Fibroblast of skin of left quadriceps (primary cell): ENCODE data around the gene IGSF21.

Source experiments
- DNase-seq, 2 experiments: peaks; one replicate each; pipeline ENCODE4 v3.0.0-alpha.2; 2013; ENCODE audit warnings: low read depth in 2 of 2

The IGSF21 gene

DNA sequence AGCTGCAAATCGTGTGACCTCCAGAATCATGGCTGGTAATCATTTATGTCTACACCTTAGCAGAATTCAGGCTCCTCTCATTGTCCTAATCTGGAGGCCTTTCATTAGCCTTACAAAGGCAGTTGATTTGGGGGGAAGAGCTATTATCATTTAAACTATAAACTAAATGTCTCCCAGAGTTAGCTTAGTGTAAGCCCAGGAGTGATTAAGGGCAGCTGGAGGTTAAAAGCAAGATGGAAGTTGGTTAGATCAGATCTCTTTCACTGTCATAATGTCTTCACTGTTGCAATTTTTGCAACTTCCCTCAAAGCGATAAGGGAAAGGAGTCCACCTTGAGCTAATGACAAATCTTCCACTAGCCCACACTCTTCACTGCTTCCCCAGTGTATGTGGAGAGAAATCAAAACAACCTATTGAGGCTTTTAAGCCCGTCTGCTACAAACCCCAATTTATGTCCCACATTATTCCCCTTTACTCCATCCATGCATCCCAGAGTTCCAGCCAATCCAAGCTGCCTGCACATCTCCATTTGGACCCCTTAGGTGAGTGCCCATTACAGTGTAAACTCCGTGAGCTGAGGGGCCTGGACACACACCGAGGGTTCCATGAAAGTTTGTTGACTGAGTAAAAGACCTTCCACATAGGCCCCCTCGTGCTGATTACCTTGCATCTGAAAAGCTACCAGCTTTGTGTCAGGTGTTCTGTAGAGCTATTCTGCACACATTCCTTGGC is 311.7 kb downstream of the IGSF21 start:
- no peak for DNase-seq

DNA sequence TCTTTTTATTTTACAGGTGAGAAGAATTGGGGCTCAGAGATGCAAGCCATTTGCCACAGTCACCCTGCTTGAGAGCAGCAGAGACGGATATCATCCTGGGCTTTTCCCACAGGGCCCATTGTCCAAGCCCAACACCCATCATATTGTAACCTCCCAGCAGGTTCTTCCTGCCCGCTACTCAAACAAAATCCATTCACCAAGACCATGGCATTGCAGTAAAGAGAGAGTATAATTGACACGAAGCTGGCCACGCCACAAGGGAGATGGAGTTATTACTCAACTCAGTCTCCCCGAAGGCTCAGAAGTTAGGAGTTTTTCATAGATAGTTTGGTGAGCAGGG is 312.2 kb downstream of the IGSF21 start:
- no peak for DNase-seq

DNA sequence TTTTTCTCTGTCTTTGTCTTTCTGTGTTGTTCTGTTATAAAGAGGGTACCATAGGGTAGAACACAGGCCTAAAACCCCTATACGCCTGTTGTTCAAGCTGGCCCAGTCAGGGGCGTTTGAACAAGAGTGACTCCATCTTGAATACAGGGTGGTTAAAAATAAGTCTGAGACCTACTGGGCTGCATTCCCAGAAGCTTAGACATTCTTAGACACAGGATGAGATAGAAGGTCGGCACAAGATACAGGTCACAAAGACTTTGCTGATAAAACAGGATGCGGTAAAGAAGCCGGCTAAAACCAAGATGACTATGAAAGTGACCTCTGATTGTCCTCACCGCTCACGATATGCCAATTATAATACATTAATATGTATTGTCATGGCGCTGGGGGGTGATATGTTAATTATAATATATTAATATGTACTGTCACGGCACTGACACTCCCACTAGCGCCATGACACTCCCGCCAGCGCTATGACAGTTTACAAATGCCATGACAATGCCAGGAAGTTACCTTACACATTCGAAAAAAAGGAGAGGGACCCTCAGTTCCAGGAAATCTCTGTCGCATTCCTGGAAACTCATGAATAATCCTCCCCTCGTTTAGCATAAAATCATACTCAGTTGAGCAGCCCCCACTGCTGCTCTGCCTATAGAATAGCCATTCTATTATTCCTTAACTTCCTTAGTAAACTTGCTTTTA is 314.6 kb downstream of the IGSF21 start:
- DNase-seq, result no peak

DNA sequence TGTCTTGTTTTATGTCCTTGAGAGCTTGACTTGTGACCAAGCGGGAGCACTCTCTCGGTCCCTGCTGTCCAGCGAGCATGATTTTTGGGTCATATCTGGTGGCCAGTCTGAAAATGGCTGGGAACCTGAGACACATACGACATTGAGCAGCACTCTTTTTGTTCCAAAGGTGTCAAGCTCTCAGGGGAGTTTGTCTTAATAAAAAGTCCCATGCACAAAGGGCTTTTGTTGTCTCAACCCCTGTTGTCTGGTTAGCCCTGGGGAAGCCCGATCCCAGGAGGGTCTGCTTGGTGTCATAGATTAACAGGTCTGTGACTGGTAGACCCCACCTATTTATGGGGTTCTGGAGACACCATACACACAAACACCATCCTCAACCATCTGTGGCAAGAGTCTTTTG is 315.4 kb downstream of the IGSF21 start:
- no peak for DNase-seq

DNA sequence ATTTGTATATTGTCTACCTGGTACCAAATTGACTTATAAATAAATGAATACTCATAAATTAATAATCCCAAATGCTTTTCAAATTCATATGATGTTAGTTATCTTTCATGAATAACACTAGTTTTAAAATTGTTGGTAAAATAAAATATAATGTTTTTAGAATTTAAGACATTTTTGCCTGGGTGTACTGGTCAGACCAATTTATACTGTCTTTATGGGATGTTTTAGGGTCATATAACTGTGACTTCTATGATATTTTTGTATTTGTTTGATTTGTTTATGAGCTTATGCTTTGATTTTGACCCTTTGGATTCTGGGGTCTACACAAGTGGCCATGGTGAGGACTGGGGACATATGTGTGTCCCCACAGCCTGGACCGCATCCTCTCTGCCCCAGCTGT is 319.0 kb downstream of the IGSF21 start:
- DNase-seq, result no peak
